CD4-positive, alpha-beta T cell treated with Interleukin-17A for 4 hours (primary cell): ENCODE data around the gene RPS28.
"Not testable (repeated sequence)": the region's sequence is repeated elsewhere in the genome, so short reads cannot be mapped to it uniquely, and the experiment has no call there.

ENCODE experiments used
- DNase-seq: peaks from one replicate; pipeline ENCODE4 v3.0.0-alpha.2; 2020; ENCODE audit warnings: mixed read lengths

The RPS28 gene

DNA sequence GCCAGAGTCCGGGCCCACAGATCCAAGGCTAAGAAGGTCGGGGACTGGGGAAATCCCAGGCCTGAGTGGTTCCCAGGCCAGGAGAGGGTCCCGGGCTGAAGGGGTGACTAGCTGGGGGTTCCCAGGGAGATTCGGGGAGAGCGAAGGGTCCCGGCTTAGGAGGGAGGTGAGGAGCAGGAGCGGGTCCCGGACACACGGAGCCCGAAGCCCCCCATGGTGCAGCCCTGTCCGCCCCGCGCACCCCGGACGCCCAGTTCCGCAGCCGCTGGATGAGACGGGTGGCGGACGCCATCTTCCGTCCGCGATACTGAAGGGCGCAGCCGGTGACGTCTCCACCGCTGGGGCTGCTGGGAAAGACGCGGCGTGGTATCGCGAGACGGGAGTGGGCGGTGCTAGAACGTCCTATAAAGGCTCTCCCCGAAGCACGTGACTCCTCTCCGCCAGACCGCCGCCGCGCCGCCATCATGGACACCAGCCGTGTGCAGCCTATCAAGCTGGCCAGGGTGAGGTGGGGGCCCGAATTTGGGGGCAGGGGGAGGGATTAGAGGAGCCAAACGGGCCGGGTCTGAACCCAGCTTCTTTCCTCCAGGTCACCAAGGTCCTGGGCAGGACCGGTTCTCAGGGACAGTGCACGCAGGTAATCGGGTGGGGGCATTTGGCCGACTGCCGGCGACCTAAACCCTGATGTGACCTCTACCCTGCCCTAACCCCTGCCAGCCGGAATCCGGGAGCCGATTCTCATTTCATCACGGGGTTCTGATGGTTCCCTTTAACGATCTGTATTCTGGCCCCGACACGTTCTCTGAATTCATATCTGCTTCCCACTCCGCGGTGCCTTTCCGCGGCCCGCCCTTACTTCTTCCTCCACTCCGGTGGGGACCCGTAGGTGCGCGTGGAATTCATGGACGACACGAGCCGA is at the start of gene RPS28, which contains the start of gene NDUFA7:
TSS of gene RPS28 (plus strand) at position 430 of the 919 bp plus-strand sequence. CDS start at position 465, 35 bp downstream.
TSS of gene NDUFA7 (minus strand) at position 309 of the 919 bp plus-strand sequence. CDS start at position 292, 17 bp downstream.
- DNase-seq = peak; percentile 98

DNA sequence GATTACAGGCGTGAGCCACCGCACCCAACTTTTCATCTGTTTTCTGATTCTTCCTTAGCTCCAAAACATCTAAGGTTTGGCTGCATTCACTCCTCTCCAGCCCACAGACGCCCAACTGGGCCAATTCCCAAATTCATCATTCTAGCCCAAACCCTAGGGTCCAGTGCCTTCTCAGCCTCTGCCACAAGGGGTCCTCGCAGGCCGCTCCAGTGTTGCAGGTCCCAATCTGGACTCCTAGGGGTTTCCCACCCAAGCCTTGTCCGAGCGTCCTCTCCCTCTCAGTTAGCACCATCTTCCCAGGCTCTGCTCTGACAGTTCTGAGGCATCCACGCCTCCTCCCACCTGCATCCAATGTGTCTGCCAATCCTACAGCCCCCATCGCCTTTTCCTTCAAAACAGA is 44.8 kb upstream of the RPS28 start:
- DNase-seq = not testable (repeated sequence)

- not testable (repeated sequence) for DNase-seq
Measured at GRCh38 chr19:8291337-8291736, 30.0 kb upstream of the RPS28 start.

GRCh38 chr19:8302357-8302691 is 19.0 kb upstream of the RPS28 start:
- DNase-seq = no peak

GRCh38 chr19:8302734-8303133 is 18.6 kb upstream of the RPS28 start:
- DNase-seq = no peak

GRCh38 chr19:8304841-8305621 is 16.3 kb upstream of the RPS28 start:
- DNase-seq = no peak

GRCh38 chr19:8305798-8306197 is 15.5 kb upstream of the RPS28 start:
- no peak for DNase-seq

DNA sequence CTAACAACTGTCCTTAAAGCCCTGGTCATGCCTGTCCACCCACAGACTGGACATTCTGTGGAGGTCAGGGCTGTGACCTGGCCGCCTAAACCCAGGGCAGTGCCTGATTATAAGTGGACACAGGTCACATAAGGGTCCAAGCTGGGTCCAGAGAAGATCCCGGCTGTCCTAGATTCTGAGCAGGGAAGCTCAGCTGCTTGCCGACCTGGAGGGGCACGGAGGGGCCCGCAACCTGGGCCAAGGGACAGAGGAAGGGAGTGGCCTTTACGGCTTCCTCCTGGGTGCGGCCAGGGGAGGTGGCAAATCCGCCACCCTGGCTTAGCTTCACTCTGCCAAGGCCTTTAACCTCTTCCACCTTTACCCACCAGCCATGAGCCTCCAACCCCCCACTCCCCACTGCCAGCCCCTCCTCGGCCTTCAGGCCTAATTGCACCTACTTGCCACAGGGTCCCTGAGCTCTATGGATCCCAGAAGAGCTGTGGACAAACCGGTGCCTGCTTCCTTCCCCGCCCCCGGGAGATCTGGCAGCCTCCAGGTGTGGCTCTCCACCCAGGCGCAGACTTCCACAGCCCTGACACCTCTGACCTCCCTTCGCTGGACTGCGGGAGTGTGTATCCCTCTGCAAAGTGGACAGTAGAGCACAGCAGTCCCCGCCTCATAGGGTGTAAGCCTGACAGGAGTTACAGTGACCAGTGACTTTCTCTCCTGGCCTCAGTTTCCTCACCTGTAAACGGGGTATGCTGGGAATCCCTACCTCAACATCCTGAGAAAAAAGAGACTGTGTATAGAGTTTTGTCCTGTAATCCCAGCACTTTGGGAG is 14.9 kb upstream of the RPS28 start:
- DNase-seq = no peak

GRCh38 chr19:8307400-8307964 is 13.8 kb upstream of the RPS28 start:
- no peak for DNase-seq

- DNase-seq = peak; percentile 89
Measured at GRCh38 chr19:8307965-8308866, 13.1 kb upstream of the RPS28 start, which contains the start of gene CD320. Gene CD320, minus strand, starts transcription at chr19:8308358. Its CDS starts 68 bp downstream, at chr19:8308290.

GRCh38 chr19:8308891-8309291 is 12.4 kb upstream of the RPS28 start:
- DNase-seq = no peak

DNA sequence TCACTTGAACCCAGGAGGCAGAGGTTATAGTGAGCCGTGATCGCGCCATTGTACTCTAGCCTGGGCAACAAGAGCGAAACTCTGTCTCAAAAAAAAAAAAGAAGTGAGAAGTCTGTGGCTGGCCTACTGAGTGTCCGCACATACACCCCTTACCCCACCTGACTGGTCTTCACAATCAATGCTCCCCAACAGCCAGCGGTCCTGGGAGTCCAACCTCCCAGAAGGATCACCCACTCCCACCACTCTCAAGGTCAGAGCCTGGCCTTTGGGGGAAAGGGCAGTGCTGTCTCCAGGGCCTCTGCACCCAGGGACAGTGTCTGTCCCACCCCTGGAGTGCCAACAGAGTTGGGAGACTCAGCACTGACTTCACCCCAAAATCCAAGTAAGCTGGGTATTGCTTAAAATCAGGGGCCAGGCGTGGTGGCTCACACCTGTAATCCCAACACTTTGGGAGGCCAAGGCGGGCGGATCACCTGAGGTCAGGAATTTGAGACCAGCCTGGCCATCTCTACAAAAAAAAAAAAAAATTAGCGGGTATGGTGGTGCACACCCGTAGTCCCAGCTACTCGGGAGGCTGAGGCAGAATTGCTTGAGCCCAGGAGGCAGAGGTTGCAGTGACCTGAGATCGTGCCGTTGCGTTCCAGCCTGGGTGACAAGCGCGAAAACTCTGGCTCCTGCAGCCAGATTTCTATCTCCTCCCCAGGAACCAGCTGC is 10.8 kb upstream of the RPS28 start:
- DNase-seq = no peak

DNA sequence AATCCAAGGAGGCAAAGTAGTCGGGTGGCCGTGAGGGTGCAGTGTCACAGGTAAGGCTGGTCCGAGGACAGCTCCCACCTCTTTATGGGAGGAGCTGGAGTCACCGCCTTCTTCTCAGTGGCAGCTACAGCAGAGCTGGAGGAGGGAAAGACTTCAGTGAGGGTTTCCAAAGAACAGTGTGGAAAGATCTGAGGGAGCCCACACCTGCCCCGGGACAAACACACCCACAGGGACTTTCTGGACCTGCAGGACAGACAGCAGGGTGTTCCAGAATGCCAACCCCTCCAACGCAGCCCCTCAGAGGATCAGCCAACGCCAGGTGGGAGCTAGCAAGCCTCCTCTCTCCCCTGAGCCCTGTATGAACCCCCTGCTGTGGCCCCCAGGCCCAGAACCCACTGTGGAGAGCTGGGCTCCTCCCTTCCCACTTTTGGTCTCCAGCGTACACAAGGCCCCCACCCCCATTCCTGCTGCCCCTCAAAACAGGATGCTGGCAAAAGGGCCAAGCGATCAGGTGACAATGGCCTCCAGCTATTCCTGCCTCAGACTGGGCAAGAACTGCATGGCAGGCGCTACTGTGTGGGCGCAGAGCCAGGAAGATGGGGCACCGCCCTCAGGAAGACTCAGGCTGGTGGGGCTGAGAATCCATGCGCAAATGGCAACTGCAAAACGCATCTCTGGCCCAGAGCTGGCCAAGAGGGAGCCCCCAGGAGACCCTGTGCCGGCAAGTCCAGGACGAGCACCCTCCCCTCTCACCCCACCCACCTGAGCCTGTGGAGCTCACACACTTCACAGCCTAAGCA is 9.6 kb upstream of the RPS28 start:
- DNase-seq = no peak

DNA sequence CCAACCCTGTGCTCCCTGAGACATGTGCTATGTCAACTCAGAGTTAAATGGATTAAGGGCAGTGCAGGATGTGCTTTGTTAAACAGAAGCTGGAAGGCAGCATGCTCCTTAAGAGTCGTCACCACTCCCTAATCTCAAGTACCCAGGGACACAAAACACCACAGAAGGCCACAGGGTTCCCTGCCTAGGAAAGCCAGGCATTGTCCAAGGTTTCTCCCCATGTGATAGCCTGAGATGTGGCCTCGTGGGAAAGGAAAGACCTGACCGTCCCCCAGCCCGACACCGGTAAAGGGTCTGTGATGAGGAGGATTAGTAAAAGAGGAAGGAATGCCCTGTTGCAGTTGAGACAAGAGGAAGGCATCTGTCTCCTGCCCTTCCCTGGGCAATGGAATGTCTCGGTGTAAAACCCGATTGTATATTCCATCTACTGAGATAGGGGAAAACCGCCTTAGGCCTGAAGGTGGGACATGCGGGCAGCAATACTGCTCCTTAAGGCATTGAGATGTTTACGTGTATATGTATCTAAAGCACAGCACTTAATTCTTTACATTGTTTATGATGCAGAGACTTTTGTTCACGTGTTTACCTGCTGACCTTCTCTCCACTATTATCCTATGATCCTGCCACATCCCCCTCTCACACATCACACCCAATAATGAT is 6.2 kb upstream of the RPS28 start:
- not testable (repeated sequence) for DNase-seq

DNA sequence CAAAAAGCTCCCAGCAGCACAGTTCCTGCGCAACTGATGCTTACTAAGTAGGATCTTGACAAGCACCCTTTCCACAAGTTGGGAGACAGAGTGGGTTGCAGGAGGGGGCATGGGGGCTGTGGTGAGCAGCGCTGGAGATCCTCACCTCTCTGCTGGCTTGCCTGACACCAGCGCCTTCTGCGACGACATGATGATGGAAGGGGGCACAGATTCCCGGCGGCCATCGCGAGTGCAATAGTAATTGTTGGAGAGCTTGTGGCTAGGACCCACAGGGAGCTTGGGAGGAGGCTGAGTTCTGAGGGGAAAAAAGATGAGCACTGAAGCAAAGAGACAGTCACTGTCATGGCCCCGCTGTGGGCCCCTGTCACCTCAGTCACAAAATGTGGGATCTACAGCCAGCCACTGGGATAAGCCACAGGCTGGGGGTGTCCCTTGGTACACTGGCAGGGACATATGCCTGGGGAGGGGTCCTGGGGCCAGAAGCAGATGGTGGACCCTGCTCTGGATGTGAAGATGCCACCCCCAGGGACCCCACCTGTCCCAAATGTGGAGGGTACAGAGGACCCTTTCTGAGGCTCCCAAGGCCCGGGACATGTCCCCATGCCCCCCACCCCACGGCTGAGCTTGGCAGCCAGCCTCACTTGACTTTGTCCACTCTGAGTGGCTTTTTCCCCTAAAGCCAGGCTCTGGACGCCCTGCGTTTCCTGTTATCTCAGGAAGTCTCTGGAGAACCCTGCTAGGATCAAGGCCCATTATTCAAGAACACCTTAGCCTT is 4.8 kb upstream of the RPS28 start:
- DNase-seq = no peak

- not testable (repeated sequence) for DNase-seq
Measured at GRCh38 chr19:8318835-8319234, 2.5 kb upstream of the RPS28 start.

GRCh38 chr19:8319807-8320520 is 1.3 kb upstream of the RPS28 start:
- no peak for DNase-seq
